Gastroesophageal sphincter (tissue), 4 donors: ENCODE results near the gene KLK13. TPM values are rescaled to one million over a fixed set of nuclear protein-coding genes. Genes with fewer than 3 reads are reported as not detected.

Source experiments
- ATAC-seq: fragments of 150-250 bp; one replicate; pipeline ENCODE4 v1.9.1; 2016; ENCODE audit warnings: mild to moderate bottlenecking, moderate library complexity
- H3K27ac ChIP-seq, 4 donors: fragments of 200-600 bp; sonication (generic) in 3 of 4; 1 replicate in 3 of 4; 2 replicates in 1 of 4; pipeline ENCODE4 v1.5.1; 2016 to 2019
- H3K27me3 ChIP-seq: fragments of 200-600 bp; sonication (generic); one replicate; pipeline ENCODE4 v1.5.1; 2019
- H3K36me3 ChIP-seq, 2 donors: fragments of 200-600 bp; sonication (generic); one replicate each; pipeline ENCODE4 v1.5.1; 2019; ENCODE audit warnings: control low read depth in 1 of 2
- H3K4me1 ChIP-seq, 3 donors: fragments of 200-600 bp; sonication (generic); 1 replicate in 2 of 3; 2 replicates in 1 of 3; pipeline ENCODE4 v1.5.1; 2016 to 2019; ENCODE audit warnings: control low read depth in 2 of 3
- H3K4me3 ChIP-seq, 2 donors: fragments of 200-600 bp; sonication (generic); one replicate each; pipeline ENCODE4 v1.5.1; 2019; ENCODE audit warnings: mild to moderate bottlenecking in 1 of 2, moderate library complexity in 1 of 2
- H3K9me3 ChIP-seq, 3 donors: fragments of 200-600 bp; sonication (generic); one replicate each; pipeline ENCODE4 v1.5.1; 2017 to 2019; ENCODE audit warnings: control low read depth in 2 of 3
- EP300 ChIP-seq: sonication (generic); formaldehyde crosslinking; IDR thresholded peaks from one replicate; pipeline ENCODE4 v1.6.1; 2017; ENCODE audit warnings: antibody characterized with exemption, mild to moderate bottlenecking
- POLR2A ChIP-seq, 2 donors: fragments of 450-650 bp; IDR thresholded peaks; one replicate each; pipeline ENCODE4 v1.6.1; 2017; ENCODE audit warnings: antibody characterized with exemption in 2 of 2, mild to moderate bottlenecking in 2 of 2, moderate library complexity in 1 of 2
- POLR2AphosphoS5 ChIP-seq: sonication (generic); formaldehyde crosslinking; IDR thresholded peaks from one replicate; pipeline ENCODE4 v1.6.1; 2017; ENCODE audit warnings: antibody characterized with exemption
- WGBS, 2 donors: methylation state at CpG; one replicate each; pipeline ENCODE4 v1.1.5; 2018; ENCODE audit warnings: low coverage in 1 of 2; 5-methylcytosine and 5-hydroxymethylcytosine counted together
- total RNA-seq, 4 donors: library from RNA; depleted of rRNA; stranded (reverse); fragments of >200 nt; gene quantifications; one replicate each; pipeline ENCODE4 v1.1.0, GENCODE V29; 2016
- TF ChIP-seq, protein P1 (sequence below), 4 experiments: fragments of 200-600 bp in 2 of 4; fragments of 450-650 bp in 2 of 4; sonication (generic) in 1 of 4; IDR thresholded peaks; one replicate each; pipeline ENCODE4 v1.5.1; 2017 to 2019; ENCODE audit warnings: antibody characterized with exemption in 4 of 4, mild to moderate bottlenecking in 2 of 4, moderate library complexity in 2 of 4

The KLK13 gene
- total RNA-seq, 4 donors from 2014 or later: 1.3 to 6.1 (median 5.1) TPM; not detected in 1

DNA sequence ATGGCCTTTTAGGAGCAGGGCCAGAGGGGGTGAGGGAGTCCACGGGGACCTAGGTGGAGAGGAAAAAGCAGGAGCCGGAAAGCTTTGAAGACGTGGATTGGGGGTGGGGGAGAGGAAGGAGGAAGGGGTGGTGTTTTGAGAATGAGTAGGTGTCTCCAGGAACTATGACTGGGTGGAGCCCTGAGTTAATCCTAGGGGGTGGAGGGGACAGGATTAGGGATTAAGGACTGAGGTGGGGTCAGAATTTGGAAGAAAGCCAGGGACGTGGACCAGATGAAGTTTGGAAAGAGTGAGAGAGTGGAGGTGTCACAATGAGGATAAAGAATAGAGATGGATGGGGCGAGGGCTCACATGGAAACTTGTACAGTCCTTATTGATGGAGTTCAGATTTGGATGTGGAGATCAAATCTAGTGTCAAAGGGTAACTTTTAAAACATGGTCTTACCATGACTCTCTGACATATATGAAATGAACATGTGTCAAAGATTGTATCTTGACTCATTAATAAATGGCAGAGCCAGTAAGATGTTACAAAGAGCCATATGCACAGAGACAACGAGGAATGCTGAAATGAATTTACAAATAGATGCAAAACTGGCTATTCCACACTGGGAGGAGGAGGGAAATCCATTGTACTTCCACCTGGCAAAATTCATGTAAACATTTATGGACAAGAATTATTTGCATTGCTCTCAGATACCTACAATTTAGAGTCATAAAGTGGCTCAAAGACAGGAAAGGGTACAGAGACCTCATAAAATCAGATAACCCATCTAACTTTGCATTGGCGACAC lies 1.7 kb upstream of the KLK13 start:
- Histone ChIP-seq H3K27ac (no peak overlapping the region), H3K27me3 (peaks cover 68% of the 10 kb centered on the region), H3K4me1 (peaks cover 0 to 9% (median 0%) of the 10 kb centered on the region in 3 donors), H3K36me3 (no peaks in the 10 kb centered on the region), H3K4me3 (no peak overlapping the region), H3K9me3 (no peaks in the 10 kb centered on the region)
- WGBS, 2 donors: 39 to 55% methylated on average over 5 to 7 of the region's 7 CpGs
- ATAC-seq: no peak
- TF ChIP-seq POLR2AphosphoS5 (no peak), EP300 (no peak), POLR2A (IDR thresholded peaks at IDR 0.05) (no peak)
- TF ChIP-seq, protein P1, sequence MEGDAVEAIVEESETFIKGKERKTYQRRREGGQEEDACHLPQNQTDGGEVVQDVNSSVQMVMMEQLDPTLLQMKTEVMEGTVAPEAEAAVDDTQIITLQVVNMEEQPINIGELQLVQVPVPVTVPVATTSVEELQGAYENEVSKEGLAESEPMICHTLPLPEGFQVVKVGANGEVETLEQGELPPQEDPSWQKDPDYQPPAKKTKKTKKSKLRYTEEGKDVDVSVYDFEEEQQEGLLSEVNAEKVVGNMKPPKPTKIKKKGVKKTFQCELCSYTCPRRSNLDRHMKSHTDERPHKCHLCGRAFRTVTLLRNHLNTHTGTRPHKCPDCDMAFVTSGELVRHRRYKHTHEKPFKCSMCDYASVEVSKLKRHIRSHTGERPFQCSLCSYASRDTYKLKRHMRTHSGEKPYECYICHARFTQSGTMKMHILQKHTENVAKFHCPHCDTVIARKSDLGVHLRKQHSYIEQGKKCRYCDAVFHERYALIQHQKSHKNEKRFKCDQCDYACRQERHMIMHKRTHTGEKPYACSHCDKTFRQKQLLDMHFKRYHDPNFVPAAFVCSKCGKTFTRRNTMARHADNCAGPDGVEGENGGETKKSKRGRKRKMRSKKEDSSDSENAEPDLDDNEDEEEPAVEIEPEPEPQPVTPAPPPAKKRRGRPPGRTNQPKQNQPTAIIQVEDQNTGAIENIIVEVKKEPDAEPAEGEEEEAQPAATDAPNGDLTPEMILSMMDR (IDR thresholded peaks at IDR 0.05): no peak

DNA sequence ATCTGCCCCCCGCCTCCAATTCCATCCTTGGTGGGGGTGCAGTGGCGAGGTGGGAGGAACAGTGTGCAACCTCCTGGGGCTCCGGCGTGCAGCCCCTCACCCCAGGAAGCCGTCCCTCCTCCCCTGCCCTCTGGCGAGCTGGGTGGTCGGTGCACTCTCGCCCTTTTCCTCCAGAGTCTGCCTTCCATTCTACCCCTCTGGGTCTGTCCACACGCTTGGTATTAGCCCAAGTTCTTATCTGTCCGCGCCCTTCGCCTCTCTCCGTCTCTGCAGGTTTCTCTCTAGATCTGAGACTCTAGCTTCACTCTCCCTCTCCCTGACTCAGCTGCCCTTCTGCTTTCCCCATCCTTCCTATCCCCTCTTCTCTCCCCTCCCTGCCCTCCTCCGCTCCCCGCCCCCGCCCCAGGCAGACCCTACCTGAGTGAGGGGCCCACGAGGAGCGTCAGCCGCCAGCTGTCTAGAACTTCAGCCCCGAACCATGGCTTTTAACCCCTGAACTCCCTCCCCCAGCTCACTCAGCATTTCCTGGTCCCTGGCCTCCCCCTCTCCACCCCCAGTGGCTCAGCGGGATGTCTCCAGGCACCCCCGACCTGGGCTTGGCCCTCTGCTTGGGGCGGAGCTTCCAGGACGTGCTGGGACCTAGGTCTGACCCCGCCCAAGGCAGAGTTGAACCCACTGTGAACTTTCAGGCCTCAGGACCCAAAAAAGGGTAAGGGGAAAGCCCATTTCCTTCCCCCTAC lies 499 bp upstream of the KLK13 start:
- peaks cover 72% of the 10 kb centered on the region for H3K27me3 ChIP-seq
- TF ChIP-seq POLR2A (IDR thresholded peaks at IDR 0.05): no peak
- no peak for TF ChIP-seq EP300
- no peak for TF ChIP-seq POLR2AphosphoS5
- TF ChIP-seq, protein P1 (IDR thresholded peaks at IDR 0.05): no peak
- H3K4me1 ChIP-seq: peaks cover 0 to 9% (median 0%) of the 10 kb centered on the region in 3 donors
- H3K36me3 ChIP-seq: no peaks in the 10 kb centered on the region
- no peak for ATAC-seq
- 1 to 11% methylated on average over 8 to 13 of the region's 25 CpGs for WGBS, 2 donors
- peak overlapping the region in 1 of 2 donors; percentile 28 for H3K4me3 ChIP-seq
- H3K9me3 ChIP-seq: no peaks in the 10 kb centered on the region
- H3K27ac ChIP-seq: no peak overlapping the region

DNA sequence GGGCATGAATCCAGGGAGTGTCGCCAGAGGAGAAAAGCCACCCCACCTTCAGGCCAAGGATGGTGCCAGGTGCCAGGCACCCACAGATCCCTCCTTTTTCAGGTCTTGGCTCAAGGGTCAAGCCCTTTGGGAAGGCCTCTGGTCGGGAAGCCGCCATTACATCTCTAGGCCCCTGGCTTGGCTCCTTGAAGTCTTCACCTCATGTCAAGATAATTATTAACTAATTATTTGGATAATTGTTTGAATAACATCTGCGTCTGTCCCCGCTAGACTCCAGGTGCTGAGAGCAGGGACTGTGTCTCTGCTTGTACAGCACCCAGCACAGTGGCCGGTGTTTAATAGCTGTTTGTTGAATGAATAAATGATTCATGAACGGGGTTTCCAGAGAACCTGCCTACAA lies 1.2 kb downstream of the KLK13 start:
- Histone ChIP-seq H3K36me3 (no peaks in the 10 kb centered on the region), H3K4me1 (peaks cover 0 to 9% (median 0%) of the 10 kb centered on the region in 3 donors), H3K9me3 (no peaks in the 10 kb centered on the region), H3K27me3 (peaks cover 78% of the 10 kb centered on the region), H3K4me3 (no peak overlapping the region), H3K27ac (no peak overlapping the region)
- TF ChIP-seq, protein P1 (IDR thresholded peaks at IDR 0.05): no peak
- no peak for TF ChIP-seq EP300
- TF ChIP-seq POLR2AphosphoS5: no peak
- no peak for TF ChIP-seq POLR2A (IDR thresholded peaks at IDR 0.05)
- no peak for ATAC-seq
- WGBS, 2 donors: 86 to 90% methylated on average over 3 to 6 of the region's 7 CpGs

DNA sequence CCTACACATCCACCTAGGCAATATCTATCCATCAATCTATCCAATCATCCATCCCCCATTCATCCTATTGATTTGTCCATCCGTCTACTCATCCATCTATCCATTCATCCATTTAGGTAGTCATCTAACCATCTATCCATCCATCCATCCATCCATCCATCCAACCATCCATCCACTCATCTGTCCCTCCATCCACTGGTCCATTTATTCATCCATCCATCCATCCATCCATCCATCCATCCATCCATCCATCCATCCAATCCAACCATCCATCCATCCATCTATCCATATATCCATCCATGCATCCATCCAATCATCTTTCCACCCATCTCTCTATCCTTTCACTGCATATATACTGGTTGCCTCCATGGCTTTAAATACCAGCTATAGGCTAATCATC lies 3.9 kb downstream of the KLK13 start:
- ATAC-seq: no peak
- 0% methylated on average over 1 of the region's 1 CpG for WGBS, 2 donors
- Histone ChIP-seq H3K36me3 (no peaks in the 10 kb centered on the region), H3K27ac (no peak overlapping the region), H3K27me3 (peaks cover 58% of the 10 kb centered on the region), H3K4me1 (peaks cover 0 to 9% (median 0%) of the 10 kb centered on the region in 3 donors), H3K4me3 (no peak overlapping the region), H3K9me3 (no peaks in the 10 kb centered on the region)
- TF ChIP-seq, protein P1 (IDR thresholded peaks at IDR 0.05): no peak
- TF ChIP-seq POLR2AphosphoS5: no peak
- TF ChIP-seq POLR2A (IDR thresholded peaks at IDR 0.05): no peak
- no peak for TF ChIP-seq EP300
